ENCODE measurements around the gene MPZ. TPM values are rescaled to one million over a fixed set of nuclear protein-coding genes. Genes with fewer than 3 reads are reported as not detected.
"Not testable (repeated sequence)": the region's sequence is repeated elsewhere in the genome, so short reads cannot be mapped to it uniquely, and the experiment has no call there.

Gene MPZ
- total and polyA plus RNA-seq, 2 experiments from 2014 or later = 0.21 to 2.1 TPM

GRCh38 chr1:161333166-161333565 lies 23.4 kb upstream of the MPZ start:
- no peak overlapping the region for H2AFZ ChIP-seq
- H4K20me1 ChIP-seq (ENCODE audit: insufficient read depth, poor library complexity, severe bottlenecking) = no peaks in the 10 kb centered on the region
- H3K27ac ChIP-seq = no peak overlapping the region
- TF ChIP-seq EZH2phosphoT487 (IDR thresholded peaks at IDR 0.05; ENCODE audit: low read depth, severe bottlenecking, unreplicated experiment) (no peak), CTCF (IDR thresholded peaks at IDR 0.05; ENCODE audit: poor library complexity) (no peak), EZH2 (IDR thresholded peaks at IDR 0.05; ENCODE audit: borderline replicate concordance) (no peak)
- no peaks in the 10 kb centered on the region for H3K27me3 ChIP-seq
- no peaks in the 10 kb centered on the region for H3K9me3 ChIP-seq (ENCODE audit: low read depth)
- no peaks in the 10 kb centered on the region for H3K9me2 ChIP-seq (replicated peaks; ENCODE audit: insufficient read depth)
- no peaks in the 10 kb centered on the region for H3K79me2 ChIP-seq
- no peaks in the 10 kb centered on the region for H3K36me3 ChIP-seq (replicated peaks; ENCODE audit: insufficient read depth, low read depth)
- no peaks in the 10 kb centered on the region for H3K4me1 ChIP-seq (ENCODE audit: insufficient read depth)
- DNase-seq (ENCODE audit: low spot score) = no peak
- H3K4me3 ChIP-seq = no peak overlapping the region
- 82% methylated on average over 9 of the region's 9 CpGs for WGBS (ENCODE audit: low lambda C conversion rate, missing lambda C conversion rate)
- no peak overlapping the region for H3K4me2 ChIP-seq

- Histone ChIP-seq H3K4me3 (no peak overlapping the region), H3K27ac (no peak overlapping the region), H3K79me2 (no peaks in the 10 kb centered on the region), H3K36me3 (replicated peaks; ENCODE audit: insufficient read depth, low read depth) (no peaks in the 10 kb centered on the region), H3K4me2 (no peak overlapping the region), H3K9me2 (replicated peaks; ENCODE audit: insufficient read depth) (no peaks in the 10 kb centered on the region), H4K20me1 (ENCODE audit: insufficient read depth, poor library complexity, severe bottlenecking) (no peaks in the 10 kb centered on the region), H3K9me3 (ENCODE audit: low read depth) (no peaks in the 10 kb centered on the region), H3K27me3 (no peaks in the 10 kb centered on the region), H3K4me1 (ENCODE audit: insufficient read depth) (no peaks in the 10 kb centered on the region), H2AFZ (no peak overlapping the region)
- WGBS (ENCODE audit: low lambda C conversion rate, missing lambda C conversion rate) = 92% methylated on average over 4 of the region's 4 CpGs
- TF ChIP-seq CTCF (IDR thresholded peaks at IDR 0.05; ENCODE audit: poor library complexity) = no peak
- no peak for TF ChIP-seq EZH2phosphoT487 (IDR thresholded peaks at IDR 0.05; ENCODE audit: low read depth, severe bottlenecking, unreplicated experiment)
- no peak for TF ChIP-seq EZH2 (IDR thresholded peaks at IDR 0.05; ENCODE audit: borderline replicate concordance)
- DNase-seq (ENCODE audit: low spot score) = no peak
These were observed 20.6 kb upstream of the MPZ start for GRCh38 chr1:161330346-161330745.

GRCh38 chr1:161324020-161324419 lies 14.3 kb upstream of the MPZ start:
- Histone ChIP-seq H3K36me3 (replicated peaks; ENCODE audit: insufficient read depth, low read depth) (no peaks in the 10 kb centered on the region), H4K20me1 (ENCODE audit: insufficient read depth, poor library complexity, severe bottlenecking) (no peaks in the 10 kb centered on the region), H3K4me2 (no peak overlapping the region), H2AFZ (no peak overlapping the region), H3K4me1 (ENCODE audit: insufficient read depth) (no peaks in the 10 kb centered on the region), H3K79me2 (peaks cover 16% of the 10 kb centered on the region), H3K9me2 (replicated peaks; ENCODE audit: insufficient read depth) (no peaks in the 10 kb centered on the region), H3K27me3 (no peaks in the 10 kb centered on the region), H3K9me3 (ENCODE audit: low read depth) (no peaks in the 10 kb centered on the region), H3K27ac (no peak overlapping the region), H3K4me3 (no peak overlapping the region)
- 95% methylated on average over 4 of the region's 4 CpGs for WGBS (ENCODE audit: low lambda C conversion rate, missing lambda C conversion rate)
- DNase-seq (ENCODE audit: low spot score) = no peak
- no peak for TF ChIP-seq CTCF (IDR thresholded peaks at IDR 0.05; ENCODE audit: poor library complexity)
- no peak for TF ChIP-seq EZH2phosphoT487 (IDR thresholded peaks at IDR 0.05; ENCODE audit: low read depth, severe bottlenecking, unreplicated experiment)
- TF ChIP-seq EZH2 (IDR thresholded peaks at IDR 0.05; ENCODE audit: borderline replicate concordance) = no peak

- WGBS (ENCODE audit: low lambda C conversion rate, missing lambda C conversion rate) = 61% methylated on average over 17 of the region's 17 CpGs
These were observed 6.3 kb upstream of the MPZ start for GRCh38 chr1:161315841-161316674.

More at GRCh38 chr1:161315841-161316674, 6.3 kb upstream of the MPZ start:
- not testable (repeated sequence) for H3K4me3 ChIP-seq; H3K9me2 ChIP-seq (replicated peaks; ENCODE audit: insufficient read depth); H2AFZ ChIP-seq; H4K20me1 ChIP-seq (ENCODE audit: insufficient read depth, poor library complexity, severe bottlenecking); H3K9me3 ChIP-seq (ENCODE audit: low read depth); H3K36me3 ChIP-seq (replicated peaks; ENCODE audit: insufficient read depth, low read depth); H3K27ac ChIP-seq; H3K27me3 ChIP-seq; DNase-seq (ENCODE audit: low spot score)
- Histone ChIP-seq H3K4me2 (peak overlapping the region; percentile 88), H3K79me2 (peaks cover 46% of the 10 kb centered on the region), H3K4me1 (ENCODE audit: insufficient read depth) (peaks cover 10% of the 10 kb centered on the region)
